Ammon's horn (tissue), 1 donor: Measurements from ENCODE around the gene GNAS.

Experiments
- DNase-seq: peaks from one replicate; pipeline ENCODE4 v3.0.0-alpha.2; 2016; ENCODE audit warnings: low spot score

Gene GNAS

GRCh38 chr20:58882704-58883089 lies 30.2 kb downstream of the GNAS start:
- no peak for DNase-seq

GRCh38 chr20:58883241-58883691 lies 30.8 kb downstream of the GNAS start:
- DNase-seq = no peak

GRCh38 chr20:58884966-58885365 lies 32.5 kb downstream of the GNAS start:
- DNase-seq = no peak

GRCh38 chr20:58886546-58886945 lies 34.0 kb downstream of the GNAS start:
- DNase-seq = no peak

- DNase-seq = no peak
Observed at GRCh38 chr20:58888103-58888502, 35.6 kb downstream of the GNAS start.

- DNase-seq = peak; percentile 85
Observed at GRCh38 chr20:58888521-58889333, 36.2 kb downstream of the GNAS start.

- no peak for DNase-seq
Observed at GRCh38 chr20:58889334-58889760, 36.8 kb downstream of the GNAS start.

- DNase-seq = no peak
Observed at GRCh38 chr20:58889798-58890517, 37.4 kb downstream of the GNAS start.

- peak; percentile 78 for DNase-seq
Observed at GRCh38 chr20:58890518-58891085, 38.1 kb downstream of the GNAS start.

- peak; percentile 67 for DNase-seq
Observed at GRCh38 chr20:58891086-58891717, 38.7 kb downstream of the GNAS start.

- DNase-seq = no peak
Observed at GRCh38 chr20:58891718-58892140, 39.2 kb downstream of the GNAS start.

GRCh38 chr20:58892141-58892931 lies 39.8 kb downstream of the GNAS start:
- peak; percentile 70 for DNase-seq

- no peak for DNase-seq
Observed at GRCh38 chr20:58892932-58893224, 40.4 kb downstream of the GNAS start.

- DNase-seq = no peak
Observed at GRCh38 chr20:58893355-58894120, 41.0 kb downstream of the GNAS start.

GRCh38 chr20:58894652-58895447 lies 42.3 kb downstream of the GNAS start:
- DNase-seq = no peak

- DNase-seq = no peak
Observed at GRCh38 chr20:58895448-58896180, 43.1 kb downstream of the GNAS start.

GRCh38 chr20:58896820-58897219 lies 44.3 kb downstream of the GNAS start:
- DNase-seq = no peak

GRCh38 chr20:58897488-58897887 lies 45.0 kb downstream of the GNAS start:
- DNase-seq = no peak

- no peak for DNase-seq
Observed at GRCh38 chr20:58898629-58899408, 46.3 kb downstream of the GNAS start.
